ENCODE results near the gene RAB36. TPM values are rescaled to one million over a fixed set of nuclear protein-coding genes. Genes with fewer than 3 reads are reported as not detected.

Gene RAB36
- polyA plus RNA-seq, 4 donors: 0.27 to 1.7 (median 0.92) TPM; not detected in 1

- no peaks in the 10 kb centered on the region for H3K36me3 ChIP-seq (ENCODE audit: control insufficient read depth in 3 of 3, insufficient read depth in 2 of 3, low read depth in 1 of 3, low read length in 3 of 3)
- H3K9me3 ChIP-seq (ENCODE audit: control insufficient read depth in 2 of 2, insufficient read depth in 1 of 2, low read depth in 1 of 2, low read length in 1 of 2): no peaks in the 10 kb centered on the region
- FAIRE-seq (no peak), DNase-seq (no peak)
- no peaks in the 10 kb centered on the region for H3K27me3 ChIP-seq (ENCODE audit: control insufficient read depth in 3 of 3, insufficient read depth in 3 of 3, low read length in 3 of 3)
- H3K4me3 ChIP-seq (ENCODE audit: low read depth in 1 of 3, low read length in 3 of 3): no peak overlapping the region
- no peak overlapping the region for H3K27ac ChIP-seq (ENCODE audit: low read depth in 1 of 3, low read length in 2 of 3)
- WGBS, 3 donors: 92 to 95% (median 94%) methylated on average over 26 of the region's 26 CpGs
- H3K4me1 ChIP-seq (ENCODE audit: control insufficient read depth in 3 of 3, insufficient read depth in 2 of 3, low read depth in 1 of 3, low read length in 2 of 3): peaks cover 0 to 2% (median 0%) of the 10 kb centered on the region in 3 donors
Measured at GRCh38 chr22:23122992-23123803, 22.1 kb upstream of the RAB36 start.

DNA sequence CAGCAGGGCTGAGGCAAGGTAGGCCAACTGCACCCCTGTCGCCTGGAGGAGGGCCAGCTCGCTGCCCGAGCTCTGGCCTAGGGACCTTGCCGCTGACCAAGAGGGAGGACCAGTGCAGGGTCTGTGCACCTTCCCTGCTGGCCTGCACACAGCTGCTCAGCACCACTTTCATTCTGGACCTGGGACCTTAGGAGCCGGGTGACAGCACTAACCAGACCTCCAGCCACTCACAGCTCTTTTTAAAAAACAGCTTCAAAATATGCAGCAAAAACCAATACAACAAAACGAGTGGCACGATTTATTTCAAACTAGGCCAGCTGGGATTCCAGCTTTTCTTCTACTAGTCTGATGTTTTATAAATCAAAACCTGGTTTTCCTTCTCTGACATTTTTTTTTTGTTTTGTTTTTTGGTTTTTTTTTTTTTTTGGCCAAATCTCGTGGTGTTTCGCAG lies 21.4 kb upstream of the RAB36 start:
- FAIRE-seq: no peak
- no peak overlapping the region for H3K4me3 ChIP-seq (ENCODE audit: low read depth in 1 of 3, low read length in 3 of 3)
- H3K4me1 ChIP-seq (ENCODE audit: control insufficient read depth in 3 of 3, insufficient read depth in 2 of 3, low read depth in 1 of 3, low read length in 2 of 3): peaks cover 0 to 3% (median 0%) of the 10 kb centered on the region in 3 donors
- no peaks in the 10 kb centered on the region for H3K27me3 ChIP-seq (ENCODE audit: control insufficient read depth in 3 of 3, insufficient read depth in 3 of 3, low read length in 3 of 3)
- H3K9me3 ChIP-seq (ENCODE audit: control insufficient read depth in 2 of 2, insufficient read depth in 1 of 2, low read depth in 1 of 2, low read length in 1 of 2): no peaks in the 10 kb centered on the region
- no peak overlapping the region for H3K27ac ChIP-seq (ENCODE audit: low read depth in 1 of 3, low read length in 2 of 3)
- DNase-seq: no peak
- 78 to 86% (median 80%) methylated on average over 9 of the region's 9 CpGs for WGBS, 3 donors
- H3K36me3 ChIP-seq (ENCODE audit: control insufficient read depth in 3 of 3, insufficient read depth in 2 of 3, low read depth in 1 of 3, low read length in 3 of 3): no peaks in the 10 kb centered on the region

- FAIRE-seq: no peak
- Histone ChIP-seq H3K36me3 (ENCODE audit: control insufficient read depth in 3 of 3, insufficient read depth in 2 of 3, low read depth in 1 of 3, low read length in 3 of 3) (no peaks in the 10 kb centered on the region), H3K4me1 (ENCODE audit: control insufficient read depth in 3 of 3, insufficient read depth in 2 of 3, low read depth in 1 of 3, low read length in 2 of 3) (peaks cover 0 to 3% (median 0%) of the 10 kb centered on the region in 3 donors), H3K4me3 (ENCODE audit: low read depth in 1 of 3, low read length in 3 of 3) (no peak overlapping the region), H3K27ac (ENCODE audit: low read depth in 1 of 3, low read length in 2 of 3) (no peak overlapping the region), H3K9me3 (ENCODE audit: control insufficient read depth in 2 of 2, insufficient read depth in 1 of 2, low read depth in 1 of 2, low read length in 1 of 2) (no peaks in the 10 kb centered on the region), H3K27me3 (ENCODE audit: control insufficient read depth in 3 of 3, insufficient read depth in 3 of 3, low read length in 3 of 3) (no peaks in the 10 kb centered on the region)
- 76 to 83% (median 77%) methylated on average over 19 of the region's 19 CpGs for WGBS, 3 donors
- DNase-seq: no peak
Measured at GRCh38 chr22:23124611-23125511, 20.4 kb upstream of the RAB36 start.

DNA sequence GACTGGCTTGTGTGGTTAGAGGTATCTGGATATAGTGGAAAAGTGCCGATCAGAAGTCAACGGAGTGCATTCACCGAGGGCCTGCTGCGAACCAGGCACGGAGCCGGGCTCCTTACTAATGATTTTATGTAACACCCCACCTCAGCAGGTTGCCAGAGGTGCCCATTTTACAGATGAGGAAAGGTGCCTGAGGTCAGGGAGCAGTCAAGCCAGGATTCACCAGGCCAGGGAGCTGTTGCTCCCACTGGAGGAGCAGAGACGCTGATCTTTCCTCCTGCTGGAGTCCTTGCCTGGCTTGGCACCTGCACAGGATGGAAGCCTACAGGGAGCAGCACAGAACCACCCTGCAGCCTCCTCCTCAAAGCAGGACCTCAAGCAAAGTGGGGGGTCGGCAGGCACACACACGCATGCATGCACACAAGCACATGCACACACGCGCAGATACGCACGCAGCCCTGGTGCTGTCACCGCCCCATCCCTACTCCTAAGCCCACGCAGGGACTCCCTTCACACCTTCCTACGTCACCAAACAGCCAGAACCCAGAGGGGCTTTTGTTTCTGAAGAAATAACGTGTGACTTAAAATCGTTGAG lies 19.7 kb upstream of the RAB36 start:
- Histone ChIP-seq H3K27ac (ENCODE audit: low read depth in 1 of 3, low read length in 2 of 3) (no peak overlapping the region), H3K36me3 (ENCODE audit: control insufficient read depth in 3 of 3, insufficient read depth in 2 of 3, low read depth in 1 of 3, low read length in 3 of 3) (no peaks in the 10 kb centered on the region), H3K27me3 (ENCODE audit: control insufficient read depth in 3 of 3, insufficient read depth in 3 of 3, low read length in 3 of 3) (no peaks in the 10 kb centered on the region), H3K4me1 (ENCODE audit: control insufficient read depth in 3 of 3, insufficient read depth in 2 of 3, low read depth in 1 of 3, low read length in 2 of 3) (peaks cover 0 to 3% (median 0%) of the 10 kb centered on the region in 3 donors), H3K4me3 (ENCODE audit: low read depth in 1 of 3, low read length in 3 of 3) (no peak overlapping the region), H3K9me3 (ENCODE audit: control insufficient read depth in 2 of 2, insufficient read depth in 1 of 2, low read depth in 1 of 2, low read length in 1 of 2) (no peaks in the 10 kb centered on the region)
- FAIRE-seq: no peak
- WGBS, 3 donors: 84 to 92% (median 84%) methylated on average over 18 of the region's 18 CpGs
- no peak for DNase-seq

DNA sequence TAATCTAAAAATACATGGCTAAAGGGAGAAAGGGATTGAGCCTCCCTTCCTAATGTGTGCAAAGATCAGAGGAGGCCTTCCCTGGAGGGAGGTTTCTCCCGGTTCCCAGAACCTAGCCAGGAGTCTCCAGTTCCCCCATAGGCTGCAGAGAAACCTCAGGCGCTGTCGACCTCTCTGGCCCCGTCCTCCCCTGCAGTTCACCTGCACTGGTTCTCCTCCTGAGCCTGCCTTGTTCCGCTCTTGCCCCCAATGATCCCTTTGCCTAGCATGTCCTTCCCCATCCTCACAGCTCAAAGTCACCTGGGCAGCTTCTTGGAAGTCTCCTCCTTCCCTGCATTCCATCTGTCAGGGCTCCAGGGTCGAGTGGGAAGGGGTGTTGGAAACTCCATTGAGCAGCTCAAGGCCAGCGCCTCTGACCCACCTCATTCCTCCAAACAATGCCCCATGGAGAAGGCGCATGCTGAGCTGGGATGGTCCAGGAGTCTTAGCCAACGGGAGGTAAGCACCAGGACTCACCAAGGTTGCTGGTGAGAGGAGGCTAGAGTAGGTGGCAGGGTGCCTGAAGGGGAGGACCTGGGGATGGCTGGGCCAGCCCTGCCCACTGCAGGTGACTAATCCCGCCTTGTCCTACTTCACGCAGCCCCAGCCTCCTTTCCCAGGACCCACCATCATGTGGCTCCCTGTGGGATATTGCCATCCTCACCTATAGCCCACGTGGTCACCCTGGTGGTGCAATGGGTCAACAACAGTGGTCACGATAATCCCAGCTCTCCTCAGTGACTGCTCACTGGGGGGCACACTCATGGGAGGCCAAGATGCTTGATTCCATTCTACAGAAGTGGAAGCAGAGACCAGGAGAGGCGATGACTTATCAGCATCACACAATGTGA lies 18.9 kb upstream of the RAB36 start:
- FAIRE-seq (no peak), DNase-seq (no peak)
- H3K36me3 ChIP-seq (ENCODE audit: control insufficient read depth in 3 of 3, insufficient read depth in 2 of 3, low read depth in 1 of 3, low read length in 3 of 3): no peaks in the 10 kb centered on the region
- peaks cover 0 to 3% (median 0%) of the 10 kb centered on the region in 3 donors for H3K4me1 ChIP-seq (ENCODE audit: control insufficient read depth in 3 of 3, insufficient read depth in 2 of 3, low read depth in 1 of 3, low read length in 2 of 3)
- no peaks in the 10 kb centered on the region for H3K27me3 ChIP-seq (ENCODE audit: control insufficient read depth in 3 of 3, insufficient read depth in 3 of 3, low read length in 3 of 3)
- no peak overlapping the region for H3K4me3 ChIP-seq (ENCODE audit: low read depth in 1 of 3, low read length in 3 of 3)
- WGBS, 3 donors: 80 to 84% (median 81%) methylated on average over 14 of the region's 14 CpGs
- no peak overlapping the region for H3K27ac ChIP-seq (ENCODE audit: low read depth in 1 of 3, low read length in 2 of 3)
- no peaks in the 10 kb centered on the region for H3K9me3 ChIP-seq (ENCODE audit: control insufficient read depth in 2 of 2, insufficient read depth in 1 of 2, low read depth in 1 of 2, low read length in 1 of 2)

- DNase-seq: no peak
- Histone ChIP-seq H3K27ac (ENCODE audit: low read depth in 1 of 3, low read length in 2 of 3) (no peak overlapping the region), H3K27me3 (ENCODE audit: control insufficient read depth in 3 of 3, insufficient read depth in 3 of 3, low read length in 3 of 3) (no peaks in the 10 kb centered on the region), H3K9me3 (ENCODE audit: control insufficient read depth in 2 of 2, insufficient read depth in 1 of 2, low read depth in 1 of 2, low read length in 1 of 2) (no peaks in the 10 kb centered on the region), H3K36me3 (ENCODE audit: control insufficient read depth in 3 of 3, insufficient read depth in 2 of 3, low read depth in 1 of 3, low read length in 3 of 3) (no peaks in the 10 kb centered on the region), H3K4me1 (ENCODE audit: control insufficient read depth in 3 of 3, insufficient read depth in 2 of 3, low read depth in 1 of 3, low read length in 2 of 3) (peaks cover 0 to 3% (median 0%) of the 10 kb centered on the region in 3 donors), H3K4me3 (ENCODE audit: low read depth in 1 of 3, low read length in 3 of 3) (no peak overlapping the region)
- no peak for FAIRE-seq
- WGBS, 3 donors: 83 to 88% (median 88%) methylated on average over 7 of the region's 7 CpGs
Measured at GRCh38 chr22:23127055-23127756, 18.1 kb upstream of the RAB36 start.

- Histone ChIP-seq H3K4me1 (ENCODE audit: control insufficient read depth in 3 of 3, insufficient read depth in 2 of 3, low read depth in 1 of 3, low read length in 2 of 3) (peaks cover 0 to 3% (median 0%) of the 10 kb centered on the region in 3 donors), H3K9me3 (ENCODE audit: control insufficient read depth in 2 of 2, insufficient read depth in 1 of 2, low read depth in 1 of 2, low read length in 1 of 2) (no peaks in the 10 kb centered on the region), H3K27ac (ENCODE audit: low read depth in 1 of 3, low read length in 2 of 3) (no peak overlapping the region), H3K4me3 (ENCODE audit: low read depth in 1 of 3, low read length in 3 of 3) (no peak overlapping the region), H3K36me3 (ENCODE audit: control insufficient read depth in 3 of 3, insufficient read depth in 2 of 3, low read depth in 1 of 3, low read length in 3 of 3) (no peaks in the 10 kb centered on the region), H3K27me3 (ENCODE audit: control insufficient read depth in 3 of 3, insufficient read depth in 3 of 3, low read length in 3 of 3) (no peaks in the 10 kb centered on the region)
- FAIRE-seq: no peak
- no peak for DNase-seq
- 59 to 71% (median 65%) methylated on average over 9 of the region's 9 CpGs for WGBS, 3 donors
Measured at GRCh38 chr22:23127788-23128187, 17.5 kb upstream of the RAB36 start.

Data from small intestine (tissue), 7 donors.